ENCODE results near the gene PPP1R18. TPM values are rescaled to one million over a fixed set of nuclear protein-coding genes. Genes with fewer than 3 reads are reported as not detected.
A peak's percentile ranks its signal among the peaks of the same experiment; 100 is the strongest.

Gene PPP1R18
- total and polyA plus RNA-seq, 9 of the 15 experiments (the other 6 are each of a cell fraction or from before 2014, with no cell fraction given): 12.0 to 99.2 (median 42.6) TPM

GRCh38 chr6:30720738-30721197 lies 34.3 kb upstream of the PPP1R18 start (continued):
- TF ChIP-seq CEBPZ (IDR thresholded peaks at IDR 0.05; ENCODE audit: borderline replicate concordance, low read depth, low read length): no peak
- no peak for TF ChIP-seq SLC30A9 (CRISPR knock-in tag; IDR thresholded peaks at IDR 0.05)
- TF ChIP-seq CHD4 (IDR thresholded peaks at IDR 0.05; ENCODE audit: insufficient read depth, insufficient replicate concordance, low read depth, low read length, poor library complexity, severe bottlenecking): no peak
- TF ChIP-seq CHAMP1 (IDR thresholded peaks at IDR 0.05): no peak
- no peak for TF ChIP-seq FOSL1 (tag; conservative IDR thresholded peaks at IDR 0.05)
- TF ChIP-seq FOXJ3 (CRISPR knock-in tag; IDR thresholded peaks at IDR 0.05): no peak
- no peak for TF ChIP-seq ZNF785 (CRISPR knock-in tag; IDR thresholded peaks at IDR 0.05)
- no peak for TF ChIP-seq FOXA1 (IDR thresholded peaks at IDR 0.05; ENCODE audit: borderline replicate concordance)
- TF ChIP-seq PRDM10 (IDR thresholded peaks at IDR 0.05; ENCODE audit: partially characterized antibody): peak; percentile 23
- TF ChIP-seq ZFP36 (IDR thresholded peaks at IDR 0.05; ENCODE audit: low read depth, low read length, partially characterized antibody): no peak
- TF ChIP-seq POLR2AphosphoS2 (IDR thresholded peaks at IDR 0.05; ENCODE audit: low read length): no peak
- TF ChIP-seq ZNF184 (CRISPR knock-in tag; IDR thresholded peaks at IDR 0.05): no peak
- no peak for TF ChIP-seq CREM (IDR thresholded peaks at IDR 0.05; ENCODE audit: low read depth)
- TF ChIP-seq JUN (IDR thresholded peaks at IDR 0.05; ENCODE audit: borderline replicate concordance, low read depth, low read length): no peak
- TF ChIP-seq JUN (CRISPR knock-in tag; IDR thresholded peaks at IDR 0.05; ENCODE audit: borderline replicate concordance): no peak
- no peak for TF ChIP-seq KAT8 (IDR thresholded peaks at IDR 0.05; ENCODE audit: low read depth)
- TF ChIP-seq TFAP4 (CRISPR knock-in tag; IDR thresholded peaks at IDR 0.05; ENCODE audit: borderline replicate concordance): no peak; the same call in 1 of the 2 replicates
- TF ChIP-seq HOXB6 (CRISPR knock-in tag; IDR thresholded peaks at IDR 0.05; ENCODE audit: borderline replicate concordance): no peak
